ENCODE data around the gene TENT5A. TPM values are rescaled to one million over a fixed set of nuclear protein-coding genes. Genes with fewer than 3 reads are reported as not detected.

TENT5A gene
- total RNA-seq, 1 experiment from 2014 or later: 1.7 TPM

GRCh38 chr6:81800666-81801065 lies 48.2 kb upstream of the TENT5A start:
- TF ChIP-seq POLR2AphosphoS5 (IDR thresholded peaks at IDR 0.05; ENCODE audit: low read depth, low read length) (no peak), REST (IDR thresholded peaks at IDR 0.05; ENCODE audit: insufficient read depth in 1 of 2, low read depth in 2 of 2, low read length in 1 of 2) (no peak), SIN3A (IDR thresholded peaks at IDR 0.05; ENCODE audit: borderline replicate concordance, insufficient read depth, low read depth, low read length) (no peak), TCF7L2 (IDR thresholded peaks at IDR 0.05; ENCODE audit: low read depth, low read length) (no peak), CTCF (IDR thresholded peaks at IDR 0.05) (no peak)
- Histone ChIP-seq H3K4me3 (ENCODE audit: low read depth in 2 of 2, low read length in 2 of 2) (no peak overlapping the region), H3K4me1 (ENCODE audit: control insufficient read depth, insufficient read depth, low read length) (no peaks in the 10 kb centered on the region), H3K27me3 (ENCODE audit: control insufficient read depth, insufficient read depth, low read length) (no peaks in the 10 kb centered on the region), H3K27ac (ENCODE audit: low read length) (no peak overlapping the region), H3K36me3 (ENCODE audit: control insufficient read depth, insufficient read depth, low read length) (no peaks in the 10 kb centered on the region), H3K9me3 (ENCODE audit: control insufficient read depth, insufficient read depth, low read depth, low read length) (no peaks in the 10 kb centered on the region)
- CTCF ChIA-PET: no interaction called here
- DNase-seq (ENCODE audit: low read depth, low spot score) (no peak), ATAC-seq (no peak)
- no TSS peak for BruUV-seq (replicated peaks)
- POLR2A ChIA-PET: no interaction called here
- intact Hi-C loops (cut with micrococcal nuclease; ENCODE audit: unreplicated experiment): no loop called here
- in situ Hi-C loops (cut with HindIII; ENCODE audit: low pct_unique_long_range_greater_than_20kb, low sequenced_read_pairs): no loop called here

GRCh38 chr6:81799323-81799722 lies 46.8 kb upstream of the TENT5A start:
- DNase-seq (ENCODE audit: low read depth, low spot score) (no peak), ATAC-seq (no peak)
- no TSS peak for BruUV-seq (replicated peaks)
- Histone ChIP-seq H3K36me3 (ENCODE audit: control insufficient read depth, insufficient read depth, low read length) (no peaks in the 10 kb centered on the region), H3K4me1 (ENCODE audit: control insufficient read depth, insufficient read depth, low read length) (no peaks in the 10 kb centered on the region), H3K4me3 (ENCODE audit: low read depth in 2 of 2, low read length in 2 of 2) (no peak overlapping the region), H3K27ac (ENCODE audit: low read length) (no peak overlapping the region), H3K27me3 (ENCODE audit: control insufficient read depth, insufficient read depth, low read length) (no peaks in the 10 kb centered on the region), H3K9me3 (ENCODE audit: control insufficient read depth, insufficient read depth, low read depth, low read length) (no peaks in the 10 kb centered on the region)
- intact Hi-C loops (cut with micrococcal nuclease; ENCODE audit: unreplicated experiment): no loop called here
- ChIA-PET POLR2A (no interaction called here), CTCF (no interaction called here)
- in situ Hi-C loops (cut with HindIII; ENCODE audit: low pct_unique_long_range_greater_than_20kb, low sequenced_read_pairs): no loop called here
- TF ChIP-seq CTCF (IDR thresholded peaks at IDR 0.05): no peak
- no peak for TF ChIP-seq REST (IDR thresholded peaks at IDR 0.05; ENCODE audit: insufficient read depth in 1 of 2, low read depth in 2 of 2, low read length in 1 of 2)
- TF ChIP-seq POLR2AphosphoS5 (IDR thresholded peaks at IDR 0.05; ENCODE audit: low read depth, low read length): no peak

All from Panc1 (cell line).